Ascending aorta (tissue), 2 donors: Measurements from ENCODE around the gene TREX2. TPM values are rescaled to one million over a fixed set of nuclear protein-coding genes. Genes with fewer than 3 reads are reported as not detected.

ENCODE experiments used
- DNase-seq, 2 donors: peaks; one replicate each; pipeline ENCODE4 v3.0.0-alpha.2; 2019; ENCODE audit warnings: low spot score in 2 of 2
- H3K27ac ChIP-seq, 2 donors: fragments of 200-600 bp; sonication (generic); one replicate each; pipeline ENCODE4 v1.5.1; 2016 to 2017; ENCODE audit warnings: mild to moderate bottlenecking in 1 of 2
- H3K27me3 ChIP-seq: fragments of 200-600 bp; sonication (generic); one replicate; pipeline ENCODE4 v1.5.1; 2017
- H3K36me3 ChIP-seq, 2 donors: fragments of 200-600 bp; sonication (generic); one replicate each; pipeline ENCODE4 v1.5.1; 2016
- H3K4me1 ChIP-seq, 2 donors: fragments of 200-600 bp; sonication (generic); one replicate each; pipeline ENCODE4 v1.5.1; 2016 to 2017; ENCODE audit warnings: mild to moderate bottlenecking in 1 of 2
- H3K4me3 ChIP-seq, 2 donors: fragments of 200-600 bp; sonication (generic); one replicate each; pipeline ENCODE4 v1.5.1; 2016 to 2017; ENCODE audit warnings: mild to moderate bottlenecking in 1 of 2
- H3K9me3 ChIP-seq, 2 donors: fragments of 200-600 bp; sonication (generic); one replicate each; pipeline ENCODE4 v1.5.1; 2016
- intact Hi-C: fragments of 100-400 bp; cut with DNase I; formaldehyde crosslinking; loops from one replicate; pipeline ENCODE4 v1.15.1; 2023
- total RNA-seq: library from RNA; depleted of rRNA; stranded (reverse); fragments of >200 nt; gene quantifications from one replicate; pipeline ENCODE4 v1.1.0, GENCODE V29; 2016
- TF ChIP-seq, protein P1 (sequence below), 3 experiments: fragments of 200-600 bp in 2 of 3; fragments of 450-650 bp in 1 of 3; sonication (generic) in 2 of 3; IDR thresholded peaks; one replicate each; pipeline ENCODE4 v1.5.1; 2016 to 2019; ENCODE audit warnings: antibody characterized with exemption in 3 of 3, mild to moderate bottlenecking in 1 of 3, moderate library complexity in 1 of 3

Gene TREX2
- total RNA-seq, 1 donor from 2014 or later: 0.21 TPM

DNA sequence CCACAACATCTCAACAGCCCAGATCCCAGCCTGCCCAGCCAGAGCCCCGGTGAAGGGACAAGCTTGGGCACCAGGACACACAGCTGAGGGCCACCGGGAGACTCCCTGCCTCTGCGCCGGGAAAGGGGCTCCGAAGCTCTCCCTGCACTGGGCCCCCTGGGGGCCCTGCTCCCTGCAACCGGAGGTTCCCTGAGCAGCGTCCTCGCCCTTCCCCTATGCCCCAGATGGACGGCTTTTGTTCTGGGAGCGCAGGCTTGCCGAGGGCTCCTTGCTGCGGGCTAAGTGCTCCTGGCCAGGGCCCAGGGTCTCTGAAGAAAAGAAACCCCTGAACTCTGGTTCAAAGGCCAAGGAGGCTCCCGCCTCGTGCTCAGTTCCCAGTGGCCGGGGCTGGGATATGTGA is 35.5 kb downstream of the TREX2 start:
- DNase-seq: no peak
- intact Hi-C loops: no loop called here
- Histone ChIP-seq H3K27ac (no peak overlapping the region), H3K36me3 (no peaks in the 10 kb centered on the region), H3K27me3 (peaks cover 5% of the 10 kb centered on the region), H3K4me3 (no peak overlapping the region), H3K9me3 (no peaks in the 10 kb centered on the region), H3K4me1 (no peaks in the 10 kb centered on the region)
- TF ChIP-seq, protein P1, sequence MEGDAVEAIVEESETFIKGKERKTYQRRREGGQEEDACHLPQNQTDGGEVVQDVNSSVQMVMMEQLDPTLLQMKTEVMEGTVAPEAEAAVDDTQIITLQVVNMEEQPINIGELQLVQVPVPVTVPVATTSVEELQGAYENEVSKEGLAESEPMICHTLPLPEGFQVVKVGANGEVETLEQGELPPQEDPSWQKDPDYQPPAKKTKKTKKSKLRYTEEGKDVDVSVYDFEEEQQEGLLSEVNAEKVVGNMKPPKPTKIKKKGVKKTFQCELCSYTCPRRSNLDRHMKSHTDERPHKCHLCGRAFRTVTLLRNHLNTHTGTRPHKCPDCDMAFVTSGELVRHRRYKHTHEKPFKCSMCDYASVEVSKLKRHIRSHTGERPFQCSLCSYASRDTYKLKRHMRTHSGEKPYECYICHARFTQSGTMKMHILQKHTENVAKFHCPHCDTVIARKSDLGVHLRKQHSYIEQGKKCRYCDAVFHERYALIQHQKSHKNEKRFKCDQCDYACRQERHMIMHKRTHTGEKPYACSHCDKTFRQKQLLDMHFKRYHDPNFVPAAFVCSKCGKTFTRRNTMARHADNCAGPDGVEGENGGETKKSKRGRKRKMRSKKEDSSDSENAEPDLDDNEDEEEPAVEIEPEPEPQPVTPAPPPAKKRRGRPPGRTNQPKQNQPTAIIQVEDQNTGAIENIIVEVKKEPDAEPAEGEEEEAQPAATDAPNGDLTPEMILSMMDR (IDR thresholded peaks at IDR 0.05): no peak

DNA sequence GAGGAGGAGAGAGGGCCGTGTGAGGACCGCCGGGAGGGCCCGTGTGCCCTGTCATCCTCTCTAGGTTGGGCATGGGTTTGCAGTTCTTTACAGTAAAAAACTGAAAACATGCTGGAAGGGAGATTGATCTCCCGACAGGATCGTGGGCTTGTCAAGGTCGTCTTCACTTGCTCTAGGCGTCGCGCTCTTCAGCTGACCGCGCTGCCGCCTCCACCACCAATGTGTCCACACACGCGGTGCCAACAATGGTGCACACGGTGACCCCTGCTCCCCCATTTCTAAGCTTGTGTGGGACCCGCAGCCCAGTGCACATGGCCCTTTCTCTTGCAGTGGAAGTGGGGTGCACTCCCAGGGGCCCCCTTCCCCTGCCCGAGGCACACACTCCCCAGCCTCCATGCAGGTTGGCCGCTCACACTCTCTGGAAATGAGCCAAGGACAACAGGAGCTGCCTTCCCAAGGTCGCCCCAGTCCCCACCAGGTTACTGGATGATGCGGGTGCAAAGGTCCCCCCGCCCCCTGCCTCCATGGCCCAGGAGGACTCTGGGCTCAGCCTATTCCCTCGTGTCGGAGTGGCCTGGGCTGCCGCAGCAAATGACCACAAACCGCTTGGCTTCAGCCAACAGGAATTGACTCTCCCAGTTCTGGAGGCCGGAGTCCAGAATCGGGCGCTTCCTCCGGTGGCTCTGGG is 36.3 kb downstream of the TREX2 start:
- H3K9me3 ChIP-seq: no peaks in the 10 kb centered on the region
- H3K4me1 ChIP-seq: no peaks in the 10 kb centered on the region
- H3K27me3 ChIP-seq: peaks cover 5% of the 10 kb centered on the region
- H3K27ac ChIP-seq: no peak overlapping the region
- DNase-seq: no peak
- intact Hi-C loops: no loop called here
- H3K36me3 ChIP-seq: no peaks in the 10 kb centered on the region
- TF ChIP-seq, protein P1 (IDR thresholded peaks at IDR 0.05): no peak
- no peak overlapping the region for H3K4me3 ChIP-seq

DNA sequence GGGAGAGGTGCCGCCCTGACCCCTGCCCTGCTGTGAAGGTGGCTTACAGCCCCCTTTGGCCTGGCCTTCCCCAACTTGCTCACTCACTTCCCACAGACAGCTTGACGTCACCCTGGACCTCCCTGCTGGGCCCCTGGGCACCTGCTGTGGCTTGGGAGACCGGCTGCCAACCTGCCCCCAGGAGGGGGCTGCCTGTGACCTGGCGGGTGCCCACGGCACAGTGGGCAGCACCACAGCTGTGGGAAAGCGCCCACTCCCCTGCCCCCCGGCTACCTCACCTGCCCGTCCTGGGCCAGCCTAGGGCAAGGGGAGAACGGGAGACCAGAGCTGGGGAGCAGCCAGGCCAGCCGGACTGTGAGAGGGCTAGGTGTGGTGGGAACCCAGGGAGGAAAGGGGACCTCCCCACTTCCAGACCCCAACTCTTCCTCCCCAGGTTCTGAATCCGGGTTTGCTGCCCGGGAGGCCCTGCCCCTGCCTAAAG is 36.9 kb downstream of the TREX2 start:
- DNase-seq: no peak
- Histone ChIP-seq H3K4me3 (no peak overlapping the region), H3K9me3 (no peaks in the 10 kb centered on the region), H3K4me1 (no peaks in the 10 kb centered on the region), H3K27ac (no peak overlapping the region), H3K27me3 (peaks cover 5% of the 10 kb centered on the region), H3K36me3 (no peaks in the 10 kb centered on the region)
- intact Hi-C loops: no loop called here
- TF ChIP-seq, protein P1 (IDR thresholded peaks at IDR 0.05): no peak

DNA sequence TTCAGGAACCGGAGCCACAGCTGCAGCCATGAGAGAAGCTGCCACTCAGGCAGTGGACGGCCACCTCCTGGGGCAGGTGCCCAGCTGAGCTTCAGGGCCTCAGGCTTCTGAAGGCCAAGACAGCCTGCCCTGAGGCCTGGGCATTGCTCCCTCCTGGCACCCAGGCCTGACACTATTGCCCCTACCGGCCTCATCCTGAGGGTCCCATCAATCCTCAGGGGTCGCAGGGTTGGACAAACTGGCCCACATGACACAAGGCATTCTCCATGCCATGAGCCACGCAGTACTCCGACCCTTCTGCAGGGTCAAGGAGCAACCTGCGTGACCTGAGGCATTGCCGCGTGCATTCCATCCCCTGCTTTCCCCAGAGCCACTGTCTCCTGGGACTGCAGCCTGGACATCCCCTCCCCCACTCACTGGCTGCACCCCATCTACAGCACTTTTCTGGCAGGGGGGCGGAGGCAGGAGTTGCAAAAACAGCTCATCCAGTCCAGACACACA is 37.6 kb downstream of the TREX2 start:
- H3K36me3 ChIP-seq: no peaks in the 10 kb centered on the region
- DNase-seq: no peak
- H3K4me1 ChIP-seq: no peaks in the 10 kb centered on the region
- peaks cover 5% of the 10 kb centered on the region for H3K27me3 ChIP-seq
- H3K9me3 ChIP-seq: no peaks in the 10 kb centered on the region
- intact Hi-C loops: no loop called here
- TF ChIP-seq, protein P1 (IDR thresholded peaks at IDR 0.05): no peak
- no peak overlapping the region for H3K4me3 ChIP-seq
- H3K27ac ChIP-seq: no peak overlapping the region

DNA sequence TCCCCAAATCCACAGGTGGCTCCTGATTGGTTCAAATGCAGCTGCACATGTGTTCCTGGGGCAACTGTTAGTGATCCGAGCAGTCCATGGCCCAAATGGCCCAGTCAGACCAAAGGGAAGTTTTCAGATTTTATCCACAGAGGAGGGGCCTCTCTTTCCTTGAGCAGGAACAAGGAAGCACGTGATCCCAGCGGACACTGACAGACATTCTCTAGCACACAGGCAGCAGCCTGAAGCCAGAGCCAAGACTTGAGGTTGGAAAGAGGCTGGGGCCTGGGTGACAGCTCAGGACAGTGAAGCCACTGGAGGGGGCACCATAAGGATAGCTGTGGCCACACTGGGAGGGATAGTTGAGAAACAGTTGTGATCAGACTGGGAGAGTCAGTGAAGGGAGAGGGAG is 38.1 kb downstream of the TREX2 start:
- DNase-seq: no peak
- peaks cover 5% of the 10 kb centered on the region for H3K27me3 ChIP-seq
- TF ChIP-seq, protein P1 (IDR thresholded peaks at IDR 0.05): no peak
- H3K4me1 ChIP-seq: no peaks in the 10 kb centered on the region
- no peak overlapping the region for H3K4me3 ChIP-seq
- no peaks in the 10 kb centered on the region for H3K36me3 ChIP-seq
- H3K27ac ChIP-seq: no peak overlapping the region
- intact Hi-C loops: no loop called here
- no peaks in the 10 kb centered on the region for H3K9me3 ChIP-seq
